Stimulated activated CD8-positive, alpha-beta memory T cell treated with anti-CD3 and anti-CD28 coated beads, Interleukin-2, amount 100 ng/mL, for 1 hour (primary cell): ENCODE results near the gene CCDC28B.
A peak's percentile ranks its signal among the peaks of the same experiment; 100 is the strongest.

Experiments used
- DNase-seq, 2 donors: peaks; one replicate each; pipeline ENCODE4 v3.0.0-alpha.2; 2020; ENCODE audit warnings: low read depth in 2 of 2

The CCDC28B gene

GRCh38 chr1:32194984-32195383 is 5.4 kb upstream of the CCDC28B start:
- DNase-seq: no peak

- DNase-seq: no peak
Observed at GRCh38 chr1:32195531-32195930, 4.9 kb upstream of the CCDC28B start.

- DNase-seq: no peak
Observed at GRCh38 chr1:32195972-32196823, 4.2 kb upstream of the CCDC28B start.

- DNase-seq: no peak
Observed at GRCh38 chr1:32197074-32197473, 3.3 kb upstream of the CCDC28B start.

GRCh38 chr1:32197837-32198236 is 2.6 kb upstream of the CCDC28B start:
- no peak for DNase-seq

GRCh38 chr1:32198237-32199042 is 2.0 kb upstream of the CCDC28B start:
- no peak for DNase-seq

GRCh38 chr1:32199043-32199716 is 1.2 kb upstream of the CCDC28B start:
- no peak for DNase-seq

GRCh38 chr1:32199717-32200072 is 700 bp upstream of the CCDC28B start:
- DNase-seq: no peak

- DNase-seq: peak; percentile 52 to 58
Observed at GRCh38 chr1:32201011-32201855, 838 bp downstream of the CCDC28B start.

GRCh38 chr1:32204943-32205361 is 4.6 kb downstream of the CCDC28B start:
- no peak for DNase-seq

GRCh38 chr1:32205401-32206370 is 5.3 kb downstream of the CCDC28B start, which contains the start of gene IQCC:
Gene IQCC (plus strand): TSS chr1:32205671. CDS start chr1:32205682, 11 bp downstream.
- peak; percentile 65 to 72 for DNase-seq

- no peak for DNase-seq
Observed at GRCh38 chr1:32208469-32208868, 8.1 kb downstream of the CCDC28B start.

GRCh38 chr1:32208891-32209328 is 8.5 kb downstream of the CCDC28B start, which contains the start of gene DCDC2B:
Gene DCDC2B (plus strand): TSS chr1:32209089. CDS start chr1:32209094, 5 bp downstream.
- no peak for DNase-seq

- peak in 1 of 2 donors; percentile 33 for DNase-seq
Observed at GRCh38 chr1:32215629-32216480, 15.5 kb downstream of the CCDC28B start.

GRCh38 chr1:32216566-32216965 is 16.2 kb downstream of the CCDC28B start:
- no peak for DNase-seq

GRCh38 chr1:32219022-32219421 is 18.6 kb downstream of the CCDC28B start:
- DNase-seq: no peak

- no peak for DNase-seq
Observed at GRCh38 chr1:32220746-32221580, 20.6 kb downstream of the CCDC28B start.

GRCh38 chr1:32221581-32221979 is 21.2 kb downstream of the CCDC28B start:
- no peak for DNase-seq
